ENCODE results near the gene FIBP. TPM values are rescaled to one million over a fixed set of nuclear protein-coding genes. Genes with fewer than 3 reads are reported as not detected.

The FIBP gene
- total and polyA plus RNA-seq, 9 donors = 32.5 to 74.2 (median 44.2) TPM

- peak in 1 of 5 donors; percentile 27 for DNase-seq
- intact Hi-C loops (cut with DNase I) = no loop called here
- H3K4me1 ChIP-seq (ENCODE audit: insufficient read depth) = peaks cover 5% of the 10 kb centered on the region
- no peaks in the 10 kb centered on the region for H3K9me3 ChIP-seq
- no peak overlapping the region for H3K27ac ChIP-seq
- no peaks in the 10 kb centered on the region for H3K36me3 ChIP-seq
- 84 to 94% (median 86%) methylated on average over 6 of the region's 6 CpGs for WGBS, 3 donors
- TF ChIP-seq POLR2A (IDR thresholded peaks at IDR 0.05) (no peak), EP300 (IDR thresholded peaks at IDR 0.05) (no peak)
- TF ChIP-seq, protein P1, sequence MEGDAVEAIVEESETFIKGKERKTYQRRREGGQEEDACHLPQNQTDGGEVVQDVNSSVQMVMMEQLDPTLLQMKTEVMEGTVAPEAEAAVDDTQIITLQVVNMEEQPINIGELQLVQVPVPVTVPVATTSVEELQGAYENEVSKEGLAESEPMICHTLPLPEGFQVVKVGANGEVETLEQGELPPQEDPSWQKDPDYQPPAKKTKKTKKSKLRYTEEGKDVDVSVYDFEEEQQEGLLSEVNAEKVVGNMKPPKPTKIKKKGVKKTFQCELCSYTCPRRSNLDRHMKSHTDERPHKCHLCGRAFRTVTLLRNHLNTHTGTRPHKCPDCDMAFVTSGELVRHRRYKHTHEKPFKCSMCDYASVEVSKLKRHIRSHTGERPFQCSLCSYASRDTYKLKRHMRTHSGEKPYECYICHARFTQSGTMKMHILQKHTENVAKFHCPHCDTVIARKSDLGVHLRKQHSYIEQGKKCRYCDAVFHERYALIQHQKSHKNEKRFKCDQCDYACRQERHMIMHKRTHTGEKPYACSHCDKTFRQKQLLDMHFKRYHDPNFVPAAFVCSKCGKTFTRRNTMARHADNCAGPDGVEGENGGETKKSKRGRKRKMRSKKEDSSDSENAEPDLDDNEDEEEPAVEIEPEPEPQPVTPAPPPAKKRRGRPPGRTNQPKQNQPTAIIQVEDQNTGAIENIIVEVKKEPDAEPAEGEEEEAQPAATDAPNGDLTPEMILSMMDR (IDR thresholded peaks at IDR 0.05) = no peak
- no peak overlapping the region for H3K4me3 ChIP-seq
- no peaks in the 10 kb centered on the region for H3K27me3 ChIP-seq
Measured at GRCh38 chr11:65853246-65853979, 34.9 kb downstream of the FIBP start.

DNA sequence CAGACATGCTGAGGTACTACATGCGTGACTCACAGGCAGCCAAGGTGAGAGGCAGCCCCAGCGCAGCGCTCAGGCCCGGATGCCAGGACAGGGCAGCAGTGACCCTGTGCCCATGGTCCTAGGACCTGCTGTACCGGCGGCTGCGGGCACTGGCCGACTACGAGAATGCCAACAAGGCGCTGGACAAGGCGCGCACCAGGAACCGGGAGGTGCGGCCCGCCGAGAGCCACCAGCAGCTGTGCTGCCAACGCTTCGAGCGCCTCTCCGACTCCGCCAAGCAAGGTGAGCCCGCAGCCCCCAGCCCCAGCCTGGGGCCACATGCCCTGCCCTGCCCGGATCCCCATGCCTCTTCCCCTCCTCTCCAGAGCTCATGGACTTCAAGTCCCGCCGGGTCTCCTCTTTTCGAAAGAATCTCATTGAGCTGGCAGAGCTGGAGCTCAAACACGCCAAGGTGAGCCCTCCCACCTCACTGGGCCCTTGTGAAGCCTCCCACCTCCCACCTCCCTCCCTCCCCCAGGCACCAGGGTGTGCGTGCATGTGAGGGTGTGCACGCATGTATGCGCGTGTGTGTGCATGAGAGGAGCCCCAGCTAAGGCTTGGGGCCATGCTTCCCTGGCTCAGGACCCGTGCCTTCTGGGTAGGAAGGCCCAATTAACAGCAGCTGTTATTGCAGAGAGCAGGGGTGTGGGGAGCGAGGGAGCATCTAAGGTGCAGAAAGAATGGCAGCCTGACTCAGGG, 35.6 kb downstream of the FIBP start:
- DNase-seq = peak in 4 of 5 donors; percentile 12 to 38 (median 30)
- Histone ChIP-seq H3K36me3 (no peaks in the 10 kb centered on the region), H3K4me1 (ENCODE audit: insufficient read depth) (peaks cover 5% of the 10 kb centered on the region), H3K27ac (no peak overlapping the region), H3K27me3 (no peaks in the 10 kb centered on the region), H3K9me3 (no peaks in the 10 kb centered on the region), H3K4me3 (no peak overlapping the region)
- WGBS, 3 donors = 88 to 90% (median 89%) methylated on average over 33 of the region's 33 CpGs
- TF ChIP-seq, protein P1 (IDR thresholded peaks at IDR 0.05) = no peak
- TF ChIP-seq POLR2A (IDR thresholded peaks at IDR 0.05) = no peak
- TF ChIP-seq EP300 (IDR thresholded peaks at IDR 0.05) = no peak
- intact Hi-C loops (cut with DNase I) = no loop called here

GRCh38 chr11:65851811-65852507, 36.3 kb downstream of the FIBP start:
- H3K36me3 ChIP-seq = no peaks in the 10 kb centered on the region
- WGBS, 3 donors = 84 to 88% (median 86%) methylated on average over 10 of the region's 10 CpGs
- peaks cover 5% of the 10 kb centered on the region for H3K4me1 ChIP-seq (ENCODE audit: insufficient read depth)
- no peak overlapping the region for H3K4me3 ChIP-seq
- H3K27me3 ChIP-seq = no peaks in the 10 kb centered on the region
- intact Hi-C loops (cut with DNase I) = no loop called here
- no peaks in the 10 kb centered on the region for H3K9me3 ChIP-seq
- DNase-seq = peak in 1 of 5 donors; percentile 36
- no peak overlapping the region for H3K27ac ChIP-seq
- TF ChIP-seq POLR2A (IDR thresholded peaks at IDR 0.05) (no peak), EP300 (IDR thresholded peaks at IDR 0.05) (no peak)
- TF ChIP-seq, protein P1 (IDR thresholded peaks at IDR 0.05) = no peak

DNA sequence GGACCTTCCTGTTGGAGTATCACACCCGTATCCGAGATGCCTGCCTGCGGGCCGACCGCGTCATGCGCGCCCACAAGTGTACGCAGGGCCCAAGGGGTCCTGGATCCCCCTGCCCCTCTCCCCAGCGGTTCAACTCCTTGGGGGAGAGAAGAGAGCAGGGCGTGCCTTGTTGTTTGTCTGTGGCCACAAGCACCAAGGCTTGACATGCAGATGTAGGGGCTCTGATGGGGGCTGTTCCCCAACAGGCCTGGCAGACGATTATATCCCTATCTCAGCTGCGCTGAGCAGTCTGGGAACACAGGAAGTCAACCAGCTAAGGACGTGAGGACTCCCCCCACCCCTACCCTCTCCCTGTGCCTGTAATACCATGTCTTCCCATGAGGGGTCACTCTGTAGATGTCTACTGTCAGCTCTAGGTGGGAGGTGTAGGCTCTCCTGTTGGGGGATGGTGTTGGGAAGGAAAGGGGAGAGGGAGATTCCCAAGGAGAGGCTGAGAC, 37.1 kb downstream of the FIBP start:
- Histone ChIP-seq H3K36me3 (no peaks in the 10 kb centered on the region), H3K27me3 (no peaks in the 10 kb centered on the region), H3K27ac (no peak overlapping the region), H3K4me1 (ENCODE audit: insufficient read depth) (peaks cover 2% of the 10 kb centered on the region), H3K4me3 (no peak overlapping the region), H3K9me3 (no peaks in the 10 kb centered on the region)
- TF ChIP-seq POLR2A (IDR thresholded peaks at IDR 0.05) (no peak), EP300 (IDR thresholded peaks at IDR 0.05) (no peak)
- TF ChIP-seq, protein P1 (IDR thresholded peaks at IDR 0.05) = no peak
- peak in 1 of 5 donors; percentile 30 for DNase-seq
- intact Hi-C loops (cut with DNase I) = no loop called here
- WGBS, 3 donors = 84 to 90% (median 87%) methylated on average over 13 to 14 of the region's 14 CpGs

Data from ovary (tissue), 9 donors.